ENCODE data around the gene SCGB1C1.
A peak's percentile ranks its signal among the peaks of the same experiment; 100 is the strongest.
"Not testable (repeated sequence)": the region's sequence is repeated elsewhere in the genome, so short reads cannot be mapped to it uniquely, and the experiment has no call there.

GRCh38 chr11:189843-190311 lies 3.0 kb upstream of the SCGB1C1 start:
- TF ChIP-seq, protein P1, sequence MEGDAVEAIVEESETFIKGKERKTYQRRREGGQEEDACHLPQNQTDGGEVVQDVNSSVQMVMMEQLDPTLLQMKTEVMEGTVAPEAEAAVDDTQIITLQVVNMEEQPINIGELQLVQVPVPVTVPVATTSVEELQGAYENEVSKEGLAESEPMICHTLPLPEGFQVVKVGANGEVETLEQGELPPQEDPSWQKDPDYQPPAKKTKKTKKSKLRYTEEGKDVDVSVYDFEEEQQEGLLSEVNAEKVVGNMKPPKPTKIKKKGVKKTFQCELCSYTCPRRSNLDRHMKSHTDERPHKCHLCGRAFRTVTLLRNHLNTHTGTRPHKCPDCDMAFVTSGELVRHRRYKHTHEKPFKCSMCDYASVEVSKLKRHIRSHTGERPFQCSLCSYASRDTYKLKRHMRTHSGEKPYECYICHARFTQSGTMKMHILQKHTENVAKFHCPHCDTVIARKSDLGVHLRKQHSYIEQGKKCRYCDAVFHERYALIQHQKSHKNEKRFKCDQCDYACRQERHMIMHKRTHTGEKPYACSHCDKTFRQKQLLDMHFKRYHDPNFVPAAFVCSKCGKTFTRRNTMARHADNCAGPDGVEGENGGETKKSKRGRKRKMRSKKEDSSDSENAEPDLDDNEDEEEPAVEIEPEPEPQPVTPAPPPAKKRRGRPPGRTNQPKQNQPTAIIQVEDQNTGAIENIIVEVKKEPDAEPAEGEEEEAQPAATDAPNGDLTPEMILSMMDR (conservative IDR thresholded peaks at IDR 0.05; ENCODE audit: low read length), result peak; percentile 44
- TF ChIP-seq EZH2phosphoT487 (IDR thresholded peaks at IDR 0.05; ENCODE audit: borderline replicate concordance), result not testable (repeated sequence)

Measured in Loucy (cell line).